K562 (cell line): Measurements from ENCODE around the gene SGMS1. TPM values are rescaled to one million over a fixed set of nuclear protein-coding genes. Genes with fewer than 3 reads are reported as not detected.
A peak's percentile ranks its signal among the peaks of the same experiment; 100 is the strongest.

Source experiments
- BHLHE40 ChIP-seq: IDR thresholded peaks from 2 replicates; pipeline ENCODE4 v1.6.1; 2011; ENCODE audit warnings: low read length, improper control_type of control experiment
- CTBP1 ChIP-seq: fragments of 450-650 bp; IDR thresholded peaks from 2 replicates; pipeline ENCODE4 v1.6.1; 2016; ENCODE audit warnings: borderline replicate concordance
- EP300 ChIP-seq: IDR thresholded peaks from 2 replicates; pipeline ENCODE4 v1.6.1; 2012; ENCODE audit warnings: low read length, improper control_type of control experiment
- FOXJ2 ChIP-seq: fragments of 200-800 bp; sonication (Bioruptor generic); IDR thresholded peaks from 2 replicates; pipeline ENCODE4 v1.6.1; 2016; ENCODE audit warnings: missing genetic modification characterization, missing compliant biosample characterization
- HDAC2 ChIP-seq: fragments of 450-650 bp; IDR thresholded peaks from 2 replicates; pipeline ENCODE4 v1.6.1; 2016; ENCODE audit warnings: mild to moderate bottlenecking
- HEY1 ChIP-seq: fragments of 250-450 bp; sonication (Bioruptor Pico); IDR thresholded peaks from 2 replicates; pipeline ENCODE4 v1.5.0; 2020; ENCODE audit warnings: mild to moderate bottlenecking, moderate library complexity, borderline replicate concordance
- LCOR ChIP-seq: sonication (generic); formaldehyde crosslinking; IDR thresholded peaks from 2 replicates; pipeline ENCODE4 v1.8.0; 2022; ENCODE audit warnings: mild to moderate bottlenecking, missing genetic modification reagents
- NCOA1 ChIP-seq: fragments of 450-650 bp; IDR thresholded peaks from 2 replicates; pipeline ENCODE4 v1.6.1; 2016; ENCODE audit warnings: low read depth
- SMC3 ChIP-seq: conservative IDR thresholded peaks from 2 replicates; pipeline ENCODE4 v1.6.1; 2011; ENCODE audit warnings: low read depth, low read length, improper control_type of control experiment; ENCODE audit not compliant: insufficient read depth
- ZBTB7A ChIP-seq: IDR thresholded peaks from 2 replicates; pipeline ENCODE4 v1.6.1; 2011; ENCODE audit warnings: low read depth, mild to moderate bottlenecking, low read length, moderate library complexity, borderline replicate concordance; ENCODE audit not compliant: control insufficient read depth
- ZEB2 ChIP-seq: fragments of 450-650 bp; IDR thresholded peaks from 2 replicates; pipeline ENCODE4 v1.6.1; 2016
- ZNF184 ChIP-seq: sonication (generic); formaldehyde crosslinking; IDR thresholded peaks from 2 replicates; pipeline ENCODE4 v1.5.0; 2020; ENCODE audit warnings: missing genetic modification reagents
- ZNF3 ChIP-seq: fragments of 250-450 bp; sonication (Bioruptor Pico); IDR thresholded peaks from 2 replicates; pipeline ENCODE4 v1.5.0; 2021; ENCODE audit warnings: mild to moderate bottlenecking, moderate library complexity
- ZNF436 ChIP-seq: fragments of 250-450, 450-650 bp; sonication (Bioruptor Pico); formaldehyde crosslinking; IDR thresholded peaks from 2 replicates; pipeline ENCODE4 v1.7.0; 2020; ENCODE audit warnings: mild to moderate bottlenecking
- ZNF780A ChIP-seq: fragments of 250-450 bp; sonication (Bioruptor Pico); IDR thresholded peaks from 2 replicates; pipeline ENCODE4 v1.5.0; 2021; ENCODE audit warnings: mild to moderate bottlenecking
- polyA plus RNA-seq, 8 experiments: library from polyadenylated mRNA; depleted of rRNA in 4 of 8; stranded (reverse) in 5 of 8; unstranded in 3 of 8; fragments of >200 nt; fragmentation: Nextera tagmentation in 2 of 8; fragmentation: Illumina TruSeq in 1 of 8; extraction: Ambion mirVana in 2 of 8; extraction: Trizol in 1 of 8; gene quantifications; 2 replicates each; pipeline versions ENCODE4 v1.2.1 to v1.2.3, GENCODE V29; 2011 to 2014; ENCODE audit warnings: inconsistent platforms in 1 of 8, missing spikeins in 1 of 8
- total RNA-seq, 7 experiments: library from RNA; depleted of rRNA in 6 of 7; stranded (reverse); fragments of >200 nt in 6 of 7; fragmentation: Illumina TruSeq in 2 of 7; extraction: Trizol in 2 of 7; gene quantifications; 2 replicates each; pipeline versions ENCODE4 v1.2.1 to v1.2.3, GENCODE V29; 2011 to 2021; ENCODE audit warnings: low replicate concordance in 1 of 7
- TF ChIP-seq, protein P1 (sequence below): sonication (generic); formaldehyde crosslinking; IDR thresholded peaks from 2 replicates; pipeline ENCODE4 v1.8.0; 2022; ENCODE audit warnings: mild to moderate bottlenecking, missing genetic modification reagents, borderline replicate concordance
- TF ChIP-seq, protein P2 (sequence below): fragments of 250-450 bp; sonication (Bioruptor Pico); IDR thresholded peaks from 2 replicates; pipeline ENCODE4 v1.4.0; 2020; ENCODE audit warnings: mild to moderate bottlenecking
- TF ChIP-seq, protein P3 (sequence below): fragments of 450-650 bp; IDR thresholded peaks from 2 replicates; pipeline ENCODE4 v1.6.1; 2017; ENCODE audit warnings: mild to moderate bottlenecking, moderate library complexity
- TF ChIP-seq, protein P4 (sequence below): sonication (generic); formaldehyde crosslinking; IDR thresholded peaks from 2 replicates; pipeline ENCODE4 v1.8.0; 2022; ENCODE audit warnings: mild to moderate bottlenecking, missing genetic modification reagents

SGMS1 gene
- total and polyA plus RNA-seq, 9 of the 15 experiments (the other 6 are each of a cell fraction or from before 2014, with no cell fraction given): 22.6 to 232 (median 82.2) TPM

DNA sequence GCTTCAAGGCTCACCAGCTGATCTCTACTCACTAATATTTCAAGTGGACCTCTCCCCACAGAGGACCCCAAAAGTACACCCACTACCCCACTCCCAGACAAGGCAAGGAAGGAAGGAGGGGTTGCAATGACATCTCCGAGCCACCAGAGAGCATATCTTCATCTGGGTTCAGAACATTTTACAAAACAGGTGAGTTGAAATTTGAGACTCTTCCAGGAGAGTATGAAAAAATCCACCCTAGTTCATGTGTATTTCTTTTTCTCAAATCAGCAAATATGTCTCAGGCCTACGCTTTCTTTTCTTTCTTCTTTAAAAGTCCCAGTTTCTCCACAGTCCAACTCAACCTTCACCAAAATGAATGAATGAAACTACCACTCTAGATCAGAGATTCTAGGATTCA, 61.9 kb downstream of the SGMS1 start (continued):
- TF ChIP-seq, protein P1, sequence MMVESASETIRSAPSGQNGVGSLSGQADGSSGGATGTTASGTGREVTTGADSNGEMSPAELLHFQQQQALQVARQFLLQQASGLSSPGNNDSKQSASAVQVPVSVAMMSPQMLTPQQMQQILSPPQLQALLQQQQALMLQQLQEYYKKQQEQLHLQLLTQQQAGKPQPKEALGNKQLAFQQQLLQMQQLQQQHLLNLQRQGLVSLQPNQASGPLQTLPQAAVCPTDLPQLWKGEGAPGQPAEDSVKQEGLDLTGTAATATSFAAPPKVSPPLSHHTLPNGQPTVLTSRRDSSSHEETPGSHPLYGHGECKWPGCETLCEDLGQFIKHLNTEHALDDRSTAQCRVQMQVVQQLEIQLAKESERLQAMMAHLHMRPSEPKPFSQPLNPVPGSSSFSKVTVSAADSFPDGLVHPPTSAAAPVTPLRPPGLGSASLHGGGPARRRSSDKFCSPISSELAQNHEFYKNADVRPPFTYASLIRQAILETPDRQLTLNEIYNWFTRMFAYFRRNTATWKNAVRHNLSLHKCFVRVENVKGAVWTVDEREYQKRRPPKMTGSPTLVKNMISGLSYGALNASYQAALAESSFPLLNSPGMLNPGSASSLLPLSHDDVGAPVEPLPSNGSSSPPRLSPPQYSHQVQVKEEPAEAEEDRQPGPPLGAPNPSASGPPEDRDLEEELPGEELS (CRISPR knock-in tag): no peak
- TF ChIP-seq SMC3: peak; percentile 62
- TF ChIP-seq, protein P2, sequence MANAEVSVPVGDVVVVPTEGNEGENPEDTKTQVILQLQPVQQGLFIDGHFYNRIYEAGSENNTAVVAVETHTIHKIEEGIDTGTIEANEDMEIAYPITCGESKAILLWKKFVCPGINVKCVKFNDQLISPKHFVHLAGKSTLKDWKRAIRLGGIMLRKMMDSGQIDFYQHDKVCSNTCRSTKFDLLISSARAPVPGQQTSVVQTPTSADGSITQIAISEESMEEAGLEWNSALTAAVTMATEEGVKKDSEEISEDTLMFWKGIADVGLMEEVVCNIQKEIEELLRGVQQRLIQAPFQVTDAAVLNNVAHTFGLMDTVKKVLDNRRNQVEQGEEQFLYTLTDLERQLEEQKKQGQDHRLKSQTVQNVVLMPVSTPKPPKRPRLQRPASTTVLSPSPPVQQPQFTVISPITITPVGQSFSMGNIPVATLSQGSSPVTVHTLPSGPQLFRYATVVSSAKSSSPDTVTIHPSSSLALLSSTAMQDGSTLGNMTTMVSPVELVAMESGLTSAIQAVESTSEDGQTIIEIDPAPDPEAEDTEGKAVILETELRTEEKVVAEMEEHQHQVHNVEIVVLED (CRISPR knock-in tag): no peak
- TF ChIP-seq HEY1 (CRISPR knock-in tag): no peak
- no peak for TF ChIP-seq FOXJ2 (tag)
- TF ChIP-seq CTBP1: peak; percentile 33; the same call in 1 of the 2 replicates
- TF ChIP-seq HDAC2: no peak
- no peak for TF ChIP-seq BHLHE40
- TF ChIP-seq, protein P3, sequence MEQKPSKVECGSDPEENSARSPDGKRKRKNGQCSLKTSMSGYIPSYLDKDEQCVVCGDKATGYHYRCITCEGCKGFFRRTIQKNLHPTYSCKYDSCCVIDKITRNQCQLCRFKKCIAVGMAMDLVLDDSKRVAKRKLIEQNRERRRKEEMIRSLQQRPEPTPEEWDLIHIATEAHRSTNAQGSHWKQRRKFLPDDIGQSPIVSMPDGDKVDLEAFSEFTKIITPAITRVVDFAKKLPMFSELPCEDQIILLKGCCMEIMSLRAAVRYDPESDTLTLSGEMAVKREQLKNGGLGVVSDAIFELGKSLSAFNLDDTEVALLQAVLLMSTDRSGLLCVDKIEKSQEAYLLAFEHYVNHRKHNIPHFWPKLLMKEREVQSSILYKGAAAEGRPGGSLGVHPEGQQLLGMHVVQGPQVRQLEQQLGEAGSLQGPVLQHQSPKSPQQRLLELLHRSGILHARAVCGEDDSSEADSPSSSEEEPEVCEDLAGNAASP: no peak
- TF ChIP-seq, protein P4, sequence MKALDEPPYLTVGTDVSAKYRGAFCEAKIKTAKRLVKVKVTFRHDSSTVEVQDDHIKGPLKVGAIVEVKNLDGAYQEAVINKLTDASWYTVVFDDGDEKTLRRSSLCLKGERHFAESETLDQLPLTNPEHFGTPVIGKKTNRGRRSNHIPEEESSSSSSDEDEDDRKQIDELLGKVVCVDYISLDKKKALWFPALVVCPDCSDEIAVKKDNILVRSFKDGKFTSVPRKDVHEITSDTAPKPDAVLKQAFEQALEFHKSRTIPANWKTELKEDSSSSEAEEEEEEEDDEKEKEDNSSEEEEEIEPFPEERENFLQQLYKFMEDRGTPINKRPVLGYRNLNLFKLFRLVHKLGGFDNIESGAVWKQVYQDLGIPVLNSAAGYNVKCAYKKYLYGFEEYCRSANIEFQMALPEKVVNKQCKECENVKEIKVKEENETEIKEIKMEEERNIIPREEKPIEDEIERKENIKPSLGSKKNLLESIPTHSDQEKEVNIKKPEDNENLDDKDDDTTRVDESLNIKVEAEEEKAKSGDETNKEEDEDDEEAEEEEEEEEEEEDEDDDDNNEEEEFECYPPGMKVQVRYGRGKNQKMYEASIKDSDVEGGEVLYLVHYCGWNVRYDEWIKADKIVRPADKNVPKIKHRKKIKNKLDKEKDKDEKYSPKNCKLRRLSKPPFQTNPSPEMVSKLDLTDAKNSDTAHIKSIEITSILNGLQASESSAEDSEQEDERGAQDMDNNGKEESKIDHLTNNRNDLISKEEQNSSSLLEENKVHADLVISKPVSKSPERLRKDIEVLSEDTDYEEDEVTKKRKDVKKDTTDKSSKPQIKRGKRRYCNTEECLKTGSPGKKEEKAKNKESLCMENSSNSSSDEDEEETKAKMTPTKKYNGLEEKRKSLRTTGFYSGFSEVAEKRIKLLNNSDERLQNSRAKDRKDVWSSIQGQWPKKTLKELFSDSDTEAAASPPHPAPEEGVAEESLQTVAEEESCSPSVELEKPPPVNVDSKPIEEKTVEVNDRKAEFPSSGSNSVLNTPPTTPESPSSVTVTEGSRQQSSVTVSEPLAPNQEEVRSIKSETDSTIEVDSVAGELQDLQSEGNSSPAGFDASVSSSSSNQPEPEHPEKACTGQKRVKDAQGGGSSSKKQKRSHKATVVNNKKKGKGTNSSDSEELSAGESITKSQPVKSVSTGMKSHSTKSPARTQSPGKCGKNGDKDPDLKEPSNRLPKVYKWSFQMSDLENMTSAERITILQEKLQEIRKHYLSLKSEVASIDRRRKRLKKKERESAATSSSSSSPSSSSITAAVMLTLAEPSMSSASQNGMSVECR (CRISPR knock-in tag): no peak
- no peak for TF ChIP-seq ZNF3 (CRISPR knock-in tag)
- peak; percentile 68; the same call in 1 of the 2 replicates for TF ChIP-seq ZEB2
- no peak for TF ChIP-seq ZNF780A
- TF ChIP-seq LCOR (CRISPR knock-in tag): no peak
- peak; percentile 74 for TF ChIP-seq ZBTB7A
- TF ChIP-seq NCOA1: no peak
- no peak for TF ChIP-seq ZNF184 (CRISPR knock-in tag)
- TF ChIP-seq EP300: no peak
- TF ChIP-seq ZNF436 (CRISPR knock-in tag): no peak
